HepG2 (cell line): ENCODE results near the gene CREBRF. TPM values are rescaled to one million over a fixed set of nuclear protein-coding genes. Genes with fewer than 3 reads are reported as not detected.

Experiments
- CSRNP2 ChIP-seq: sonication (generic); formaldehyde crosslinking; conservative IDR thresholded peaks from 2 replicates; pipeline ENCODE4 v1.8.0; 2022; ENCODE audit warnings: low read depth, missing genetic modification reagents
- JDP2 ChIP-seq: sonication (generic); formaldehyde crosslinking; IDR thresholded peaks from 2 replicates; pipeline ENCODE4 v1.8.1; 2022; ENCODE audit warnings: missing genetic modification reagents, borderline replicate concordance
- KDM5B ChIP-seq: sonication (generic); formaldehyde crosslinking; IDR thresholded peaks from 2 replicates; pipeline ENCODE4 v1.4.0; 2020; ENCODE audit warnings: missing genetic modification reagents, mild to moderate bottlenecking, borderline replicate concordance
- NCOA5 ChIP-seq: sonication (generic); formaldehyde crosslinking; IDR thresholded peaks from 2 replicates; pipeline ENCODE4 v1.4.0; 2020; ENCODE audit warnings: missing genetic modification reagents
- NFKBIZ ChIP-seq: IDR thresholded peaks from 2 replicates; pipeline ENCODE4 v1.6.1; 2018; ENCODE audit warnings: missing genetic modification reagents, missing compliant biosample characterization
- THYN1 ChIP-seq: sonication (generic); formaldehyde crosslinking; IDR thresholded peaks from 2 replicates; pipeline ENCODE4 v1.8.1; 2023; ENCODE audit warnings: low read depth, mild to moderate bottlenecking, moderate library complexity, missing genetic modification reagents, borderline replicate concordance
- ZBED4 ChIP-seq: sonication (generic); formaldehyde crosslinking; IDR thresholded peaks from 2 replicates; pipeline ENCODE4 v1.4.0; 2020; ENCODE audit warnings: missing genetic modification reagents, borderline replicate concordance
- ZHX2 ChIP-seq, 2 experiments: sonication (generic) in 1 of 2; formaldehyde crosslinking in 1 of 2; IDR thresholded peaks; 2 replicates each; pipeline versions ENCODE4 v1.6.1 to v1.9.0; 2014 to 2022; ENCODE audit warnings: antibody characterized with exemption in 1 of 2, borderline replicate concordance in 1 of 2, inconsistent platforms in 1 of 2, low read depth in 1 of 2, missing genetic modification reagents in 1 of 2
- ZKSCAN5 ChIP-seq: sonication (generic); formaldehyde crosslinking; IDR thresholded peaks from 2 replicates; pipeline ENCODE4 v1.5.1; 2020; ENCODE audit warnings: mild to moderate bottlenecking, missing genetic modification reagents
- ZNF230 ChIP-seq: sonication (generic); formaldehyde crosslinking; IDR thresholded peaks from 2 replicates; pipeline ENCODE4 v1.4.0; 2020; ENCODE audit warnings: mild to moderate bottlenecking, missing genetic modification reagents
- polyA plus RNA-seq, 8 experiments: library from polyadenylated mRNA; depleted of rRNA in 3 of 8; stranded (reverse) in 7 of 8; unstranded in 1 of 8; fragments of >200 nt; fragmentation: Illumina TruSeq in 4 of 8; extraction: Trizol in 4 of 8; gene quantifications; 2 replicates each; pipeline versions ENCODE4 v1.2.1 to v1.2.3, GENCODE V29; 2011 to 2016; ENCODE audit warnings: low read depth in 4 of 8, missing spikeins in 1 of 8, mixed read lengths in 1 of 8; ENCODE audit not compliant: insufficient read depth in 1 of 8
- total RNA-seq, 5 experiments: library from RNA; depleted of rRNA; stranded (reverse); fragments of >200 nt; fragmentation: Illumina TruSeq; extraction: Trizol; gene quantifications; 2 replicates each; pipeline ENCODE4 v1.2.3, GENCODE V29; 2016; ENCODE audit warnings: low read depth in 1 of 5
- TF ChIP-seq, protein P1 (sequence below): sonication (generic); formaldehyde crosslinking; conservative IDR thresholded peaks from 2 replicates; pipeline ENCODE4 v1.5.0; 2020; ENCODE audit warnings: missing genetic modification reagents
- TF ChIP-seq, protein P2 (sequence below): sonication (generic); formaldehyde crosslinking; IDR thresholded peaks from 2 replicates; pipeline ENCODE4 v1.4.0; 2020; ENCODE audit warnings: missing genetic modification reagents, borderline replicate concordance

Gene CREBRF
- total and polyA plus RNA-seq, 2 of the 13 experiments (the other 11 are each of a cell fraction or from before 2014, with no cell fraction given), result 4.5 to 10.2 TPM

GRCh38 chr5:173055983-173056782 is at the start of gene CREBRF (continued):
- TF ChIP-seq, protein P1, sequence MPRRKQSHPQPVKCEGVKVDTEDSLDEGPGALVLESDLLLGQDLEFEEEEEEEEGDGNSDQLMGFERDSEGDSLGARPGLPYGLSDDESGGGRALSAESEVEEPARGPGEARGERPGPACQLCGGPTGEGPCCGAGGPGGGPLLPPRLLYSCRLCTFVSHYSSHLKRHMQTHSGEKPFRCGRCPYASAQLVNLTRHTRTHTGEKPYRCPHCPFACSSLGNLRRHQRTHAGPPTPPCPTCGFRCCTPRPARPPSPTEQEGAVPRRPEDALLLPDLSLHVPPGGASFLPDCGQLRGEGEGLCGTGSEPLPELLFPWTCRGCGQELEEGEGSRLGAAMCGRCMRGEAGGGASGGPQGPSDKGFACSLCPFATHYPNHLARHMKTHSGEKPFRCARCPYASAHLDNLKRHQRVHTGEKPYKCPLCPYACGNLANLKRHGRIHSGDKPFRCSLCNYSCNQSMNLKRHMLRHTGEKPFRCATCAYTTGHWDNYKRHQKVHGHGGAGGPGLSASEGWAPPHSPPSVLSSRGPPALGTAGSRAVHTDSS (CRISPR knock-in tag), result no peak
- TF ChIP-seq THYN1 (CRISPR knock-in tag), result no peak
- no peak for TF ChIP-seq ZNF230 (CRISPR knock-in tag)
- 0 out of 2 replicates have a peak, but pooled peaks have one; percentile 19 for TF ChIP-seq NFKBIZ
- TF ChIP-seq JDP2 (CRISPR knock-in tag), result no peak
- no peak; the same call in 1 of the 2 replicates for TF ChIP-seq ZBED4 (CRISPR knock-in tag)
- TF ChIP-seq NCOA5 (CRISPR knock-in tag), result no peak
- TF ChIP-seq ZHX2 (IDR thresholded peaks at IDR 0.05; ENCODE audit: low read depth), result no peak; the same call in 1 of the 2 replicates
- 0 out of 2 replicates have a peak, but pooled peaks have one; percentile 43 for TF ChIP-seq ZHX2 (CRISPR knock-in tag; IDR thresholded peaks at IDR 0.05; ENCODE audit: borderline replicate concordance)
- no peak for TF ChIP-seq ZKSCAN5 (CRISPR knock-in tag)
- TF ChIP-seq, protein P2, sequence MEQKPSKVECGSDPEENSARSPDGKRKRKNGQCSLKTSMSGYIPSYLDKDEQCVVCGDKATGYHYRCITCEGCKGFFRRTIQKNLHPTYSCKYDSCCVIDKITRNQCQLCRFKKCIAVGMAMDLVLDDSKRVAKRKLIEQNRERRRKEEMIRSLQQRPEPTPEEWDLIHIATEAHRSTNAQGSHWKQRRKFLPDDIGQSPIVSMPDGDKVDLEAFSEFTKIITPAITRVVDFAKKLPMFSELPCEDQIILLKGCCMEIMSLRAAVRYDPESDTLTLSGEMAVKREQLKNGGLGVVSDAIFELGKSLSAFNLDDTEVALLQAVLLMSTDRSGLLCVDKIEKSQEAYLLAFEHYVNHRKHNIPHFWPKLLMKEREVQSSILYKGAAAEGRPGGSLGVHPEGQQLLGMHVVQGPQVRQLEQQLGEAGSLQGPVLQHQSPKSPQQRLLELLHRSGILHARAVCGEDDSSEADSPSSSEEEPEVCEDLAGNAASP (CRISPR knock-in tag), result 0 out of 2 replicates have a peak, but pooled peaks have one; percentile 20
- no peak for TF ChIP-seq CSRNP2 (CRISPR knock-in tag)
- peak; percentile 63; the same call in 1 of the 2 replicates for TF ChIP-seq KDM5B (CRISPR knock-in tag)
